Mammary epithelial cell (primary cell): ENCODE measurements around the gene PPFIA2.

Source experiments
- EZH2 ChIP-seq: IDR thresholded peaks from 2 replicates; pipeline ENCODE4 v1.6.1; 2012; ENCODE audit warnings: low read length, inconsistent platforms, borderline replicate concordance
- TF ChIP-seq, protein P1 (sequence below), 2 donors: IDR thresholded peaks in 1 of 2; conservative IDR thresholded peaks in 1 of 2; 2 replicates each; pipeline ENCODE4 v1.5.1; 2011 to 2012; ENCODE audit warnings: inconsistent platforms in 2 of 2, low read length in 2 of 2, mild to moderate bottlenecking in 2 of 2, control low read depth in 1 of 2, low read depth in 1 of 2; ENCODE audit not compliant: insufficient read depth in 1 of 2; ENCODE audit errors: extremely low read depth in 1 of 2

DNA sequence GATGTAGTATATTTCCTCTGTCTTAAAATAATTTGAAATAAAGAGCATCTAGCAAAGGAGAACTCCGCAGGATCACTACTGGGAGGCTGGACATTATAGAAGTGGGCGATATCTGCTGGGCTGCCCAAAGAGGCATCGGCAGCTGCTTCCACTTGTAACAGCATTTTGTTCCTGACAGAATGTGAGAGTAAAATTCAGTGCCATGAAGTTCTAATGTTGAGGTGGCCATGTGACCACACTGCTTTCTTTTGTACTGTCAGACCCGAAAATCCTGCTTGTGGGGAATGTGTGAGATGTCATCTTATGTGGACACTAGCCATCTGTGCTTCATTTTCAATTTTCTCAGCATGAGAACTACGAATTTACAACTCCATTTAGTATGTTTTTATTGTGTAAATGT, 529.4 kb downstream of the PPFIA2 start:
- TF ChIP-seq, protein P1, sequence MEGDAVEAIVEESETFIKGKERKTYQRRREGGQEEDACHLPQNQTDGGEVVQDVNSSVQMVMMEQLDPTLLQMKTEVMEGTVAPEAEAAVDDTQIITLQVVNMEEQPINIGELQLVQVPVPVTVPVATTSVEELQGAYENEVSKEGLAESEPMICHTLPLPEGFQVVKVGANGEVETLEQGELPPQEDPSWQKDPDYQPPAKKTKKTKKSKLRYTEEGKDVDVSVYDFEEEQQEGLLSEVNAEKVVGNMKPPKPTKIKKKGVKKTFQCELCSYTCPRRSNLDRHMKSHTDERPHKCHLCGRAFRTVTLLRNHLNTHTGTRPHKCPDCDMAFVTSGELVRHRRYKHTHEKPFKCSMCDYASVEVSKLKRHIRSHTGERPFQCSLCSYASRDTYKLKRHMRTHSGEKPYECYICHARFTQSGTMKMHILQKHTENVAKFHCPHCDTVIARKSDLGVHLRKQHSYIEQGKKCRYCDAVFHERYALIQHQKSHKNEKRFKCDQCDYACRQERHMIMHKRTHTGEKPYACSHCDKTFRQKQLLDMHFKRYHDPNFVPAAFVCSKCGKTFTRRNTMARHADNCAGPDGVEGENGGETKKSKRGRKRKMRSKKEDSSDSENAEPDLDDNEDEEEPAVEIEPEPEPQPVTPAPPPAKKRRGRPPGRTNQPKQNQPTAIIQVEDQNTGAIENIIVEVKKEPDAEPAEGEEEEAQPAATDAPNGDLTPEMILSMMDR (conservative IDR thresholded peaks at IDR 0.05 in 1 of 2, IDR thresholded peaks at IDR 0.05 in 1 of 2; ENCODE audit: extremely low read depth in 1 of 2, insufficient read depth in 1 of 2, low read depth in 1 of 2, low read length in 2 of 2): no peak
- no peak for TF ChIP-seq EZH2
